Astrocyte (in vitro differentiated cells and primary cell): Measurements from ENCODE around the gene FOXRED2.

Source experiments
- EZH2 ChIP-seq: IDR thresholded peaks from 2 replicates; pipeline ENCODE4 v1.6.1; 2012; ENCODE audit warnings: mild to moderate bottlenecking, low read length, inconsistent platforms; ENCODE audit not compliant: insufficient read depth
- TF ChIP-seq, protein P1 (sequence below): IDR thresholded peaks from 2 replicates; pipeline ENCODE4 v1.5.1; 2011; ENCODE audit warnings: low read depth, mild to moderate bottlenecking, inconsistent platforms, low read length, moderate library complexity; ENCODE audit not compliant: insufficient read depth

DNA sequence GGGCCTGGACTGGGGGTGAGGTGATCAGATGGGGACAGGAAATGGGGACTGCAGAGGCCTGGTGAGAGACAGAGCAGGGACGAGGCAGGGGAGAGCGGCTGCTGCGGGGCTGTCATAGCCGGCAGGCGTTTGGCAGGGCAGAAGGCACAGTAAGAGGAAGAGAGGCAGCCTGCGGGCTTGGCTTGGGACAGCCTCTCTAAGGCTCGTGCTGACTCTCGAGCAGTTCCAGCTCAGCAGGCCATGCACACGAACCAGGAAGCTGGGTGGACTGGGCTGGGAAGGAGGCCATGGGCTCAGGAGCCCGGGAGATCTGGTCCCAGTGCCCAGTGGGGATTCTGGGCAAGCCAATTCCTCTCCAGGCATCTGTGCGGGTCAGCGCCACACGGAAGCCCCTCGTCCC, 41.8 kb upstream of the FOXRED2 start:
- TF ChIP-seq, protein P1, sequence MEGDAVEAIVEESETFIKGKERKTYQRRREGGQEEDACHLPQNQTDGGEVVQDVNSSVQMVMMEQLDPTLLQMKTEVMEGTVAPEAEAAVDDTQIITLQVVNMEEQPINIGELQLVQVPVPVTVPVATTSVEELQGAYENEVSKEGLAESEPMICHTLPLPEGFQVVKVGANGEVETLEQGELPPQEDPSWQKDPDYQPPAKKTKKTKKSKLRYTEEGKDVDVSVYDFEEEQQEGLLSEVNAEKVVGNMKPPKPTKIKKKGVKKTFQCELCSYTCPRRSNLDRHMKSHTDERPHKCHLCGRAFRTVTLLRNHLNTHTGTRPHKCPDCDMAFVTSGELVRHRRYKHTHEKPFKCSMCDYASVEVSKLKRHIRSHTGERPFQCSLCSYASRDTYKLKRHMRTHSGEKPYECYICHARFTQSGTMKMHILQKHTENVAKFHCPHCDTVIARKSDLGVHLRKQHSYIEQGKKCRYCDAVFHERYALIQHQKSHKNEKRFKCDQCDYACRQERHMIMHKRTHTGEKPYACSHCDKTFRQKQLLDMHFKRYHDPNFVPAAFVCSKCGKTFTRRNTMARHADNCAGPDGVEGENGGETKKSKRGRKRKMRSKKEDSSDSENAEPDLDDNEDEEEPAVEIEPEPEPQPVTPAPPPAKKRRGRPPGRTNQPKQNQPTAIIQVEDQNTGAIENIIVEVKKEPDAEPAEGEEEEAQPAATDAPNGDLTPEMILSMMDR: no peak
- TF ChIP-seq EZH2: no peak
